Measurements from ENCODE around the gene COL27A1. TPM values are rescaled to one million over a fixed set of nuclear protein-coding genes. Genes with fewer than 3 reads are reported as not detected.

COL27A1 gene
- total and polyA plus RNA-seq, 8 donors: 9.7 to 109 (median 19.6) TPM

DNA sequence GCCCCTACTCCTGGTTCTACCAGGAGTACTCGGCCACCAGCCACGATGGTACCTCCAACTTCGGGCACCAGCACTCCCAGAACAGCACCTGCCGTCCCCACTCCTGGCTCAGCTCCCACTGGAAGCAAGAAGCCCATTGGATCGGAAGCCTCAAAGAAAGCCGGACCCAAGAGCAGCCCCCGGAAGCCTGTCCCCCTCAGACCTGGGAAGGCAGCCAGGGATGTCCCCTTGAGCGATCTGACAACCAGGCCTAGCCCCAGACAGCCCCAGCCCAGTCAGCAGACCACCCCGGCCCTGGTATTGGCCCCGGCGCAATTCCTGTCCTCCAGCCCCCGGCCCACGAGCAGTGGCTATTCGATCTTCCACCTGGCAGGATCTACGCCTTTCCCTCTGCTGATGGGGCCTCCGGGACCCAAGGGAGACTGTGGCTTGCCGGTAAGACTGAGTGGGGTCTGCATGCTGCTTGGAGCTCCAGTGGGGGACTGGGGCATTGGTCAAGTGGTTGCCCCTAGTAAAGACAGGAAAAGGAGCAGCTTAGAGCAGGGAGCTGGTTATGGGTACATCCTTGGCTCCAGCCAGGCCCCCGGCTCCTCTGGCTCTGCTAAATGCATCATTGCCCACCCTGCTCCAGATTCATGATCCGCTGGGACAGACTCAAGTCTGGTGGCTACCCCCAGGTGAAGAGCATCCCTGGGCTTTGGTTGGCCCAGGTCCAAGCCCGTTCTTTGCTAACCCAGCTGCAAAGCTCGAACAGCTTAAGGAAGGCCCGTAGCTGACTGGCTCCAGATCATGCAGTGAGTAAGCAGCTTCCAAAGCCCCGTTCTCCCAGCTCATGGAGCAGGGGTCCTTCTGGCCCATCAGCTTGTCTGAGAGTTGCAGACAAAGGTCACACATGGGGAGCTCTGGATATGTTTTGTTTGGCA is 14.0 kb downstream of the COL27A1 start:
- Histone ChIP-seq H3K36me3 (no peaks in the 10 kb centered on the region), H3K27ac (no peak overlapping the region), H3K4me3 (no peak overlapping the region), H3K27me3 (no peaks in the 10 kb centered on the region), H3K9me3 (no peaks in the 10 kb centered on the region), H3K4me1 (peaks cover under 1 to 4% (median 1%) of the 10 kb centered on the region in 3 donors)
- intact Hi-C loops (cut with DNase I): no loop called here
- TF ChIP-seq, protein P1, sequence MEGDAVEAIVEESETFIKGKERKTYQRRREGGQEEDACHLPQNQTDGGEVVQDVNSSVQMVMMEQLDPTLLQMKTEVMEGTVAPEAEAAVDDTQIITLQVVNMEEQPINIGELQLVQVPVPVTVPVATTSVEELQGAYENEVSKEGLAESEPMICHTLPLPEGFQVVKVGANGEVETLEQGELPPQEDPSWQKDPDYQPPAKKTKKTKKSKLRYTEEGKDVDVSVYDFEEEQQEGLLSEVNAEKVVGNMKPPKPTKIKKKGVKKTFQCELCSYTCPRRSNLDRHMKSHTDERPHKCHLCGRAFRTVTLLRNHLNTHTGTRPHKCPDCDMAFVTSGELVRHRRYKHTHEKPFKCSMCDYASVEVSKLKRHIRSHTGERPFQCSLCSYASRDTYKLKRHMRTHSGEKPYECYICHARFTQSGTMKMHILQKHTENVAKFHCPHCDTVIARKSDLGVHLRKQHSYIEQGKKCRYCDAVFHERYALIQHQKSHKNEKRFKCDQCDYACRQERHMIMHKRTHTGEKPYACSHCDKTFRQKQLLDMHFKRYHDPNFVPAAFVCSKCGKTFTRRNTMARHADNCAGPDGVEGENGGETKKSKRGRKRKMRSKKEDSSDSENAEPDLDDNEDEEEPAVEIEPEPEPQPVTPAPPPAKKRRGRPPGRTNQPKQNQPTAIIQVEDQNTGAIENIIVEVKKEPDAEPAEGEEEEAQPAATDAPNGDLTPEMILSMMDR (IDR thresholded peaks at IDR 0.05): no peak
- WGBS, 2 donors: 87 to 89% methylated on average over 23 of the region's 23 CpGs
- FAIRE-seq (no peak), ATAC-seq (no peak), DNase-seq (peak in 2 of 6 donors; percentile 54 to 67)

DNA sequence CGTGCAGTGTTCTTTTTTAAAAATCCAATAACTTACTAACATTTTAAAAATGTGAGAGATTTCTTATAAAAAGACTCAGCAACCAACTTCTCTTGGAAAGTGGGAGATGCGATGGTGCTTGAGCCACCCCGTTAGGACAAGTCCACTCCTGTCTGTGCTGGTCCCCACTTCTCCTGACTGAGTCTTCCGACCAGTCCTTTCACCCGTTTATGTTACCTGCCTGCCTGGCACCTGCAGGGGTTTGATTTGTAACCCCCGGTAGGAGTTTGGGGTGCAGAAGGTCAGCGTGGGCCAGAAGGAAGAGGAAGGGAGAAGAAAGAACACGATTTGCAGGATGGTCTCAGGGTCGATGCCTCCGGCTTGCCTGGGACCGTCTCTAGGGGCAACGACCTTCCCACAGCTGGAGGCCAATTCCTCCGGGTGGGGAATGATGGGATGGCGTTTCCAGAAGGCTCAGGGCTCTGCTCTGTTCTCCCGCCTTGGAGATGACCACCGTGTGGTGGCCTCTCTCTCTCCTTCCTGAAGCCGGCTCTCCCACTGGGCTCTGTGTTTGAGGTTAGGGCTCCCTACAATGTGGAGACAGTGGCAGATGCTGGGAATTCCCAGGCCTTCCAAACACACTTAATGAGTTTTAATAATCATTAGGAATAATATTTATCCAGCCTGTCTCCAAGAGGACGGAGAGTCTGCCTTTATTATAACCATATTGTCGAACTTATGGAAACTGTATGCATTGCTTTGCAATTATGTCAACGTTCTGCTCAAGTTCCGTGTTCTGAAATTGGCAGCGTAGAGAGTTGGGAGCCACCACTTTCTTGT is 14.8 kb downstream of the COL27A1 start:
- ATAC-seq: no peak

DNA sequence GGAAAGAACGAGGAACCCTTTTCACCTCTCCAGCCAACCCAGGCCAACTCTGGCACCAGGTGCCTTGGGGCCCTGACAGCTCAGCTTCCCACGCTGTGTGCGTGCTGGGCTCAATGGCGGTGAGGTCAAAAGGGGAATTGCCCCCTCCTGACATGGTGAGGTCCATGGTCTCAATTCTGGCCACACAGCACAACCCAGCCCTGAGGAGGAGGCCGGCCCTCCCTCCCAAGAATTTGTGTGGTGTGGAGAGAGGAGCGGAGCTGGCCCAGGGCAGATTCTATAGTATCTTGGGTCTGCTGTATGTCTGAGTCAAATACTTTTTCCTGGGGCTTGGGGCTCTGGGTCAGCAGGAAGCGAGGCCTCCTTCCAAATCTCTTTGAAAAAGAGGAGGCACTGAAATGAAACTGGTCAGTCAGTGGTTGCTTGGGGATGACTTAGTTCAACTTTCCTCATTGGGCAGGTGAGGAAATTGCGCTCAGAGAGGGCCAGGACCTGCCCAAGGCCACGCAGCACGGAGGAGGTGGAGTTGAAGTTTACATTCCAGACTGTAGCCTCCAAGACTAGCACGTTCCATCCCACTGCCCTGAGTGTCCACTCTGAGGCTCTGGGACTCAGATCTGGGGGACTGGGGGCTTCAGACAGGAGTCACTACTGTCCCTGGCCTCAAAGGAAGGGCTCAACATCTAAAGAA is 15.6 kb downstream of the COL27A1 start:
- intact Hi-C loops (cut with DNase I): no loop called here
- peak in 2 of 6 donors; percentile 12 to 32 for DNase-seq
- no peak for FAIRE-seq
- H3K4me3 ChIP-seq: no peak overlapping the region
- H3K36me3 ChIP-seq: no peaks in the 10 kb centered on the region
- no peaks in the 10 kb centered on the region for H3K27me3 ChIP-seq
- H3K4me1 ChIP-seq: peaks cover 4 to 14% (median 11%) of the 10 kb centered on the region in 3 donors
- WGBS, 2 donors: 84 to 86% methylated on average over 11 of the region's 11 CpGs
- ATAC-seq: no peak
- H3K27ac ChIP-seq: no peak overlapping the region
- TF ChIP-seq, protein P1 (IDR thresholded peaks at IDR 0.05): no peak
- no peaks in the 10 kb centered on the region for H3K9me3 ChIP-seq

More for the DNA sequence above, 14.8 kb downstream of the COL27A1 start:
- Histone ChIP-seq H3K36me3 (no peaks in the 10 kb centered on the region), H3K27me3 (no peaks in the 10 kb centered on the region), H3K4me1 (peaks cover 4 to 8% (median 7%) of the 10 kb centered on the region in 3 donors), H3K27ac (no peak overlapping the region), H3K9me3 (no peaks in the 10 kb centered on the region), H3K4me3 (no peak overlapping the region)
- DNase-seq: peak in 2 of 6 donors; percentile 1 to 20
- WGBS, 2 donors: 74 to 78% methylated on average over 22 of the region's 22 CpGs
- intact Hi-C loops (cut with DNase I): no loop called here
- TF ChIP-seq, protein P1 (IDR thresholded peaks at IDR 0.05): no peak
- FAIRE-seq: no peak

DNA sequence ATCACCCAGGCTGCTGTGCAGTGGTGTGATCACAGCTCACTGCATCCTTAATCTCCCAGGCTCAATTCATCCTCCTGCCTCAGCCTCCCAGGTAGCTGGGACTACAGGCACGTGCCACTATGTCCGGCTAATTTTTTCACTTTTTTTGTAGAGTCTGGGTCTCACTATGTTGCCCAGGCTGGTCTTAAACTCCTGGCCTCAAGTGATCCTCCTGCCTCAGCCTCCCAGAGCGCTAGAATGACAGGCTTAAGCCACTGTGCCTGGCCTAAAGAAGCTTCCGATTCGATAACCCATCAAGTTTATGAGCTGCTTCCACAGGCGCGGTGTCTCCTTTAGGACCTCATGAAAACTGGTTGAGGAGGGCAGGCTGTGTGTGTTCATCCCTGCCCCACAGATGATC is 16.2 kb downstream of the COL27A1 start:
- WGBS, 2 donors: 95 to 99% methylated on average over 7 of the region's 7 CpGs
- H3K9me3 ChIP-seq: no peaks in the 10 kb centered on the region
- ATAC-seq: no peak
- no peaks in the 10 kb centered on the region for H3K27me3 ChIP-seq
- peaks cover 9 to 20% (median 16%) of the 10 kb centered on the region in 3 donors for H3K4me1 ChIP-seq
- no peak overlapping the region for H3K27ac ChIP-seq
- DNase-seq: peak in 1 of 6 donors; percentile 1
- intact Hi-C loops (cut with DNase I): no loop called here
- FAIRE-seq: no peak
- no peaks in the 10 kb centered on the region for H3K36me3 ChIP-seq
- TF ChIP-seq, protein P1 (IDR thresholded peaks at IDR 0.05): no peak
- H3K4me3 ChIP-seq: no peak overlapping the region
